MM.1S (cell line): ENCODE data around the gene PRKCE.

Source experiments
- CTCF ChIP-seq: fragments of 300-600 bp; sonication (generic); IDR thresholded peaks from 2 replicates; pipeline ENCODE4 v1.5.1; 2016; ENCODE audit warnings: antibody characterized with exemption, low read length, mixed read lengths
- EZH2 ChIP-seq: fragments of 300-600 bp; sonication (generic); optimal IDR thresholded peaks from 2 replicates; pipeline ENCODE3; 2017; ENCODE audit warnings: low read depth, mild to moderate bottlenecking, antibody characterized with exemption, low read length, mixed read lengths
- EZH2phosphoT487 ChIP-seq: fragments of 300-600 bp; sonication (generic); IDR thresholded peaks from 2 replicates; pipeline ENCODE4 v1.6.1; 2018; ENCODE audit warnings: antibody characterized with exemption, low read length

DNA sequence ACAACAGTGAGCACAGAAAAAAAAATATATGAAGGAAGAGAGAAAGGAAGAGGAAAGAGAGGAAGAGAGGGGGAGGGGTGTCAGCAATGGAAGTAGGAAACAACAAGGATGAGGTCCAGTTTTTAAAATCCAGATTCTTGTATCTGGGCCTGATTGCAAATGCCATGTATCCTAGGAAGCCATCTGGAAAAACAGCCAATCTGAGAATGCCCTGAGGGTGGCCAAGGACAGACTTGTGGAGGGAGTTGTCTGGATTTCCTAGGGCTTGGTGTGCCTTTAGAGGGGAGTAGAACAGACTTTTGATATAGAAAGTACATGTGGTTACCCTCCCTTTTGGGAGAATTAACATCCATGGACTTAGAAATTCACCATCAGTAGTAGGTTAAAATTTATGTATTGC lies 47.1 kb downstream of the PRKCE start:
- TF ChIP-seq CTCF (no peak), EZH2 (no peak), EZH2phosphoT487 (no peak)
